ENCODE data around the gene OPCML.

- TF ChIP-seq POLR2A (IDR thresholded peaks at IDR 0.05): no peak
- TF ChIP-seq, protein P1, sequence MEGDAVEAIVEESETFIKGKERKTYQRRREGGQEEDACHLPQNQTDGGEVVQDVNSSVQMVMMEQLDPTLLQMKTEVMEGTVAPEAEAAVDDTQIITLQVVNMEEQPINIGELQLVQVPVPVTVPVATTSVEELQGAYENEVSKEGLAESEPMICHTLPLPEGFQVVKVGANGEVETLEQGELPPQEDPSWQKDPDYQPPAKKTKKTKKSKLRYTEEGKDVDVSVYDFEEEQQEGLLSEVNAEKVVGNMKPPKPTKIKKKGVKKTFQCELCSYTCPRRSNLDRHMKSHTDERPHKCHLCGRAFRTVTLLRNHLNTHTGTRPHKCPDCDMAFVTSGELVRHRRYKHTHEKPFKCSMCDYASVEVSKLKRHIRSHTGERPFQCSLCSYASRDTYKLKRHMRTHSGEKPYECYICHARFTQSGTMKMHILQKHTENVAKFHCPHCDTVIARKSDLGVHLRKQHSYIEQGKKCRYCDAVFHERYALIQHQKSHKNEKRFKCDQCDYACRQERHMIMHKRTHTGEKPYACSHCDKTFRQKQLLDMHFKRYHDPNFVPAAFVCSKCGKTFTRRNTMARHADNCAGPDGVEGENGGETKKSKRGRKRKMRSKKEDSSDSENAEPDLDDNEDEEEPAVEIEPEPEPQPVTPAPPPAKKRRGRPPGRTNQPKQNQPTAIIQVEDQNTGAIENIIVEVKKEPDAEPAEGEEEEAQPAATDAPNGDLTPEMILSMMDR (IDR thresholded peaks at IDR 0.05): no peak
These were observed 1165.0 kb downstream of the OPCML start for GRCh38 chr11:132367293-132367692.

All from vagina (tissue), 2 donors.